SK-N-SH (cell line): ENCODE data around the gene RUNDC1. TPM values are rescaled to one million over a fixed set of nuclear protein-coding genes. Genes with fewer than 3 reads are reported as not detected.

ENCODE experiments used
- CTCF ChIA-PET: fragments of 300-600, 350-600 bp; formaldehyde crosslinking; extraction: SDS; loops from one replicate; lab custom pipeline; 2021; lab: Yijun Ruan, JAX
- POLR2A ChIA-PET: fragments of 350-600 bp; sonication (Branson Sonifier 250); formaldehyde crosslinking; extraction: SDS; loops from one replicate; lab custom pipeline; 2020; ENCODE audit warnings: antibody characterized with exemption, inconsistent platforms; lab: Yijun Ruan, JAX
- DNase-seq: peaks from one replicate; pipeline ENCODE4 v3.0.0; 2012
- H2AFZ ChIP-seq: fragments of 200-600 bp; sonication (generic); 2 replicates; pipeline ENCODE4 v1.8.1; 2016; ENCODE audit warnings: antibody characterized with exemption, mild to moderate bottlenecking, low read depth
- H3F3A ChIP-seq: fragments of 200-600 bp; sonication (generic); replicated peaks from 2 replicates; pipeline ENCODE3; 2016; ENCODE audit warnings: antibody characterized with exemption, mild to moderate bottlenecking; ENCODE audit not compliant: insufficient read depth
- H3K27ac ChIP-seq, 2 experiments: fragments of 200-500 bp in 1 of 2; fragments of 200-600 bp in 1 of 2; sonication (Bioruptor generic) in 1 of 2; sonication (generic), shearing (Covaris generic) in 1 of 2; 2 replicates each; pipeline versions ENCODE4 v1.5.1 to v1.6.1; 2014 to 2016; ENCODE audit warnings: low read depth in 2 of 2, inconsistent platforms in 1 of 2, low read length in 1 of 2, mild to moderate bottlenecking in 1 of 2, mixed read lengths in 1 of 2
- H3K27me3 ChIP-seq: fragments of 200-600 bp; sonication (generic), shearing (Covaris generic); 2 replicates; pipeline ENCODE4 v1.6.1; 2016; ENCODE audit warnings: mixed run types; ENCODE audit not compliant: insufficient read depth
- H3K36me3 ChIP-seq, 2 experiments: fragments of 200-500 bp in 1 of 2; fragments of 200-600 bp in 1 of 2; sonication (Bioruptor generic) in 1 of 2; sonication (generic) in 1 of 2; replicated peaks in 1 of 2; 2 replicates each; pipeline versions ENCODE3 to v1.5.1; 2014 to 2016; ENCODE audit warnings: low read length in 1 of 2, mild to moderate bottlenecking in 1 of 2; ENCODE audit not compliant: insufficient read depth in 2 of 2, control insufficient read depth in 1 of 2
- H3K4me1 ChIP-seq, 2 experiments: fragments of 200-500 bp in 1 of 2; fragments of 200-600 bp in 1 of 2; sonication (Bioruptor generic) in 1 of 2; sonication (generic), shearing (Covaris generic) in 1 of 2; 2 replicates each; pipeline versions ENCODE4 v1.5.1 to v1.6.1; 2014 to 2016; ENCODE audit warnings: low read depth in 1 of 2, low read length in 1 of 2, mixed run types in 1 of 2; ENCODE audit not compliant: insufficient read depth in 2 of 2, control insufficient read depth in 1 of 2
- H3K4me2 ChIP-seq: fragments of 200-600 bp; sonication (generic), shearing (Covaris generic); 2 replicates; pipeline ENCODE4 v1.6.1; 2017; ENCODE audit warnings: mixed run types
- H3K4me3 ChIP-seq, 2 experiments: fragments of 200-500 bp in 1 of 2; fragments of 200-600 bp in 1 of 2; sonication (Bioruptor generic) in 1 of 2; sonication (generic), shearing (Covaris generic) in 1 of 2; 2 replicates each; pipeline versions ENCODE4 v1.5.1 to v1.8.1; 2014 to 2016; ENCODE audit warnings: low read depth in 2 of 2, inconsistent platforms in 1 of 2, low read length in 1 of 2, mild to moderate bottlenecking in 1 of 2, mixed read lengths in 1 of 2, moderate library complexity in 1 of 2
- H3K79me2 ChIP-seq: fragments of 200-600 bp; sonication (generic); 2 replicates; pipeline ENCODE4 v1.8.1; 2017; ENCODE audit warnings: mild to moderate bottlenecking; ENCODE audit not compliant: insufficient read depth
- H3K9ac ChIP-seq: fragments of 200-600 bp; sonication (generic); 2 replicates; pipeline ENCODE4 v1.6.1; 2017; ENCODE audit warnings: mixed run types
- H3K9me2 ChIP-seq: fragments of 200-600 bp; sonication (generic); 2 replicates; pipeline ENCODE4 v1.6.1; 2017; ENCODE audit warnings: mixed run types
- H3K9me3 ChIP-seq: fragments of 200-600 bp; sonication (generic); 2 replicates; pipeline ENCODE4 v1.6.1; 2017; ENCODE audit warnings: mixed run types, mild to moderate bottlenecking, moderate library complexity
- H4K20me1 ChIP-seq: fragments of 200-600 bp; sonication (generic); 2 replicates; pipeline ENCODE4 v1.6.1; 2017; ENCODE audit warnings: mild to moderate bottlenecking, mixed run types; ENCODE audit not compliant: insufficient read depth
- JUND ChIP-seq: IDR thresholded peaks from 2 replicates; pipeline ENCODE4 v1.4.0; 2012
- NFIC ChIP-seq: IDR thresholded peaks from 2 replicates; pipeline ENCODE4 v1.4.0; 2012; ENCODE audit warnings: borderline replicate concordance
- POLR2AphosphoS5 ChIP-seq: IDR thresholded peaks from 2 replicates; pipeline ENCODE4 v1.6.1; 2012; ENCODE audit warnings: low read depth, low read length
- RCOR1 ChIP-seq: fragments of 150-350 bp; IDR thresholded peaks from 2 replicates; pipeline ENCODE4 v1.6.1; 2017; ENCODE audit warnings: antibody characterized with exemption, low read length
- RFX5 ChIP-seq: IDR thresholded peaks from 2 replicates; pipeline ENCODE4 v1.6.1; 2012; ENCODE audit warnings: mild to moderate bottlenecking, improper control_type of control experiment, low read length
- RXRA ChIP-seq: IDR thresholded peaks from 2 replicates; pipeline ENCODE4 v1.4.0; 2012; ENCODE audit warnings: low read depth, mild to moderate bottlenecking, borderline replicate concordance
- SMC3 ChIP-seq: IDR thresholded peaks from 2 replicates; pipeline ENCODE4 v1.6.1; 2012; ENCODE audit warnings: low read depth, low read length, improper control_type of control experiment
- TCF12 ChIP-seq: IDR thresholded peaks from 2 replicates; pipeline ENCODE4 v1.4.0; 2012
- TEAD4 ChIP-seq: IDR thresholded peaks from 2 replicates; pipeline ENCODE4 v1.4.0; 2012; ENCODE audit warnings: mild to moderate bottlenecking, borderline replicate concordance; ENCODE audit not compliant: insufficient read depth
- YY1 ChIP-seq: IDR thresholded peaks from 2 replicates; pipeline ENCODE4 v1.4.0; 2012; ENCODE audit warnings: low read depth, mild to moderate bottlenecking
- ZBTB33 ChIP-seq: IDR thresholded peaks from 2 replicates; pipeline ENCODE4 v1.4.0; 2012; ENCODE audit warnings: low read depth, borderline replicate concordance
- WGBS: methylation state at CpG from one replicate; pipeline ENCODE4 v1.1.6; 2017; ENCODE audit warnings: low lambda C conversion rate; 5-methylcytosine and 5-hydroxymethylcytosine counted together
- polyA plus RNA-seq, 3 experiments: library from polyadenylated mRNA; depleted of rRNA; stranded (reverse); fragments of >200 nt; gene quantifications; 2 replicates each; pipeline ENCODE4 v1.2.3, GENCODE V29; 2012
- TF ChIP-seq, protein P1 (sequence below): IDR thresholded peaks from 2 replicates; pipeline ENCODE4 v1.6.1; 2012; ENCODE audit warnings: mild to moderate bottlenecking, low read depth, low read length, moderate library complexity
- TF ChIP-seq, protein P2 (sequence below): IDR thresholded peaks from 2 replicates; pipeline ENCODE4 v1.4.0; 2012; ENCODE audit warnings: low read depth

RUNDC1 gene
- polyA plus RNA-seq, 1 of the 3 experiments (the other 2 are of a cell fraction), result 9.0 TPM

- no peak for DNase-seq
- Histone ChIP-seq H3K27me3 (no peaks in the 10 kb centered on the region), H3K4me3 (no peak overlapping the region), H2AFZ (no peak overlapping the region), H3K27ac (no peak overlapping the region), H3K9me2 (no peaks in the 10 kb centered on the region), H3K9me3 (no peaks in the 10 kb centered on the region), H3K9ac (no peak overlapping the region), H3F3A (no peaks in the 10 kb centered on the region), H3K79me2 (no peaks in the 10 kb centered on the region), H3K4me2 (no peak overlapping the region), H3K36me3 (no peaks in the 10 kb centered on the region), H3K4me1 (peaks cover 0 to 18% of the 10 kb centered on the region in 2 experiments; a peak in 1 of 4 replicates), H4K20me1 (no peaks in the 10 kb centered on the region)
- no peak for TF ChIP-seq ZBTB33
- TF ChIP-seq, protein P1, sequence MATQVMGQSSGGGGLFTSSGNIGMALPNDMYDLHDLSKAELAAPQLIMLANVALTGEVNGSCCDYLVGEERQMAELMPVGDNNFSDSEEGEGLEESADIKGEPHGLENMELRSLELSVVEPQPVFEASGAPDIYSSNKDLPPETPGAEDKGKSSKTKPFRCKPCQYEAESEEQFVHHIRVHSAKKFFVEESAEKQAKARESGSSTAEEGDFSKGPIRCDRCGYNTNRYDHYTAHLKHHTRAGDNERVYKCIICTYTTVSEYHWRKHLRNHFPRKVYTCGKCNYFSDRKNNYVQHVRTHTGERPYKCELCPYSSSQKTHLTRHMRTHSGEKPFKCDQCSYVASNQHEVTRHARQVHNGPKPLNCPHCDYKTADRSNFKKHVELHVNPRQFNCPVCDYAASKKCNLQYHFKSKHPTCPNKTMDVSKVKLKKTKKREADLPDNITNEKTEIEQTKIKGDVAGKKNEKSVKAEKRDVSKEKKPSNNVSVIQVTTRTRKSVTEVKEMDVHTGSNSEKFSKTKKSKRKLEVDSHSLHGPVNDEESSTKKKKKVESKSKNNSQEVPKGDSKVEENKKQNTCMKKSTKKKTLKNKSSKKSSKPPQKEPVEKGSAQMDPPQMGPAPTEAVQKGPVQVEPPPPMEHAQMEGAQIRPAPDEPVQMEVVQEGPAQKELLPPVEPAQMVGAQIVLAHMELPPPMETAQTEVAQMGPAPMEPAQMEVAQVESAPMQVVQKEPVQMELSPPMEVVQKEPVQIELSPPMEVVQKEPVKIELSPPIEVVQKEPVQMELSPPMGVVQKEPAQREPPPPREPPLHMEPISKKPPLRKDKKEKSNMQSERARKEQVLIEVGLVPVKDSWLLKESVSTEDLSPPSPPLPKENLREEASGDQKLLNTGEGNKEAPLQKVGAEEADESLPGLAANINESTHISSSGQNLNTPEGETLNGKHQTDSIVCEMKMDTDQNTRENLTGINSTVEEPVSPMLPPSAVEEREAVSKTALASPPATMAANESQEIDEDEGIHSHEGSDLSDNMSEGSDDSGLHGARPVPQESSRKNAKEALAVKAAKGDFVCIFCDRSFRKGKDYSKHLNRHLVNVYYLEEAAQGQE, result no peak
- no peak for TF ChIP-seq YY1
- TF ChIP-seq TEAD4, result no peak
- TF ChIP-seq SMC3, result no peak
- TF ChIP-seq JUND, result no peak
- TF ChIP-seq NFIC, result no peak
- no peak for TF ChIP-seq TCF12
- 79% methylated on average over 6 of the region's 6 CpGs for WGBS
- CTCF ChIA-PET, result interaction anchor here (1.6 kb wide), 1 partner anchor 26 kb away, joined by 5 read pairs; no protein-coding TSS in a partner anchor
- POLR2A ChIA-PET, result no interaction called here
Observed at GRCh38 chr17:43030137-43030767, 49.9 kb downstream of the RUNDC1 start.

DNA sequence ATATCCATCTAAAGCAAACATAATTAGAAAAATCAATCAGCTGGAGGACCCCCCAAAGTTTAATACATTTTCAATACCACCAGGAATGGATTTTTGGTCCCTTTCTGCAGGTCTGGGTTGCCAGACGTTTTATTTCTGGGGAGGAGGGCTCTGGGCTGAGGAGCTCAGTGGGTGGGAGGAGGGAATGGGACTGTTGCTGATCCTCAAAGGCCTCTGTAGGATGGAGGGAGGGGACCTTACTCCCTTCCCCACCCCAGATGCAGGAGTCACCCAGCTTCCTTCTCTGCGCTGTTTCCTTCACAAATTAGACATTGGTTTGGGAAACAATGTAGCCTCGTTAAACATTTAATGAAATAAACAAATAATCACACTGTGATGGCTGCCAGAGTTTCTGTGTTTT lies 51.3 kb downstream of the RUNDC1 start:
- no peak for DNase-seq
- Histone ChIP-seq H4K20me1 (no peaks in the 10 kb centered on the region), H3K4me3 (no peak overlapping the region), H3K79me2 (no peaks in the 10 kb centered on the region), H3K36me3 (no peaks in the 10 kb centered on the region), H3K27ac (no peak overlapping the region), H2AFZ (no peak overlapping the region), H3K4me2 (no peak overlapping the region), H3K9me3 (no peaks in the 10 kb centered on the region), H3K27me3 (no peaks in the 10 kb centered on the region), H3K9ac (no peak overlapping the region), H3K9me2 (no peaks in the 10 kb centered on the region), H3K4me1 (peaks cover 0 to 14% of the 10 kb centered on the region in 2 experiments; a peak in 1 of 4 replicates), H3F3A (no peaks in the 10 kb centered on the region)
- POLR2A ChIA-PET, result no interaction called here
- CTCF ChIA-PET, result interaction anchor here (1.6 kb wide), 1 partner anchor 24 kb away, joined by 5 read pairs; no protein-coding TSS in a partner anchor
- 86% methylated on average over 3 of the region's 3 CpGs for WGBS
- TF ChIP-seq ZBTB33, result no peak
- TF ChIP-seq RFX5, result no peak
- no peak for TF ChIP-seq YY1
- TF ChIP-seq NFIC, result no peak
- TF ChIP-seq, protein P2, sequence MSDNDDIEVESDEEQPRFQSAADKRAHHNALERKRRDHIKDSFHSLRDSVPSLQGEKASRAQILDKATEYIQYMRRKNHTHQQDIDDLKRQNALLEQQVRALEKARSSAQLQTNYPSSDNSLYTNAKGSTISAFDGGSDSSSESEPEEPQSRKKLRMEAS, result no peak
- TF ChIP-seq POLR2AphosphoS5, result no peak
- no peak for TF ChIP-seq RCOR1
- no peak for TF ChIP-seq RXRA
